ENCODE data around the gene EFNB3. TPM values are rescaled to one million over a fixed set of nuclear protein-coding genes. Genes with fewer than 3 reads are reported as not detected.

The EFNB3 gene
- total RNA-seq, 1 experiment from 2014 or later, result 2.5 TPM

- POLR2A ChIA-PET, result no interaction called here
- Histone ChIP-seq H3K4me3 (ENCODE audit: low read depth in 2 of 2, low read length in 2 of 2) (no peak overlapping the region), H3K27me3 (ENCODE audit: control insufficient read depth, insufficient read depth, low read length) (no peaks in the 10 kb centered on the region), H3K4me1 (ENCODE audit: control insufficient read depth, insufficient read depth, low read length) (peaks cover 5% of the 10 kb centered on the region), H3K27ac (ENCODE audit: low read length) (no peak overlapping the region), H3K36me3 (ENCODE audit: control insufficient read depth, insufficient read depth, low read length) (no peaks in the 10 kb centered on the region), H3K9me3 (ENCODE audit: control insufficient read depth, insufficient read depth, low read depth, low read length) (no peaks in the 10 kb centered on the region)
- CTCF ChIA-PET, result interaction anchor here (1.0 kb wide), 1 partner anchor 80 kb away, joined by 4 read pairs; no protein-coding TSS in a partner anchor
- intact Hi-C loops (cut with micrococcal nuclease; ENCODE audit: unreplicated experiment) (no loop called here), in situ Hi-C loops (cut with HindIII; ENCODE audit: low pct_unique_long_range_greater_than_20kb, low sequenced_read_pairs) (no loop called here)
- BruUV-seq (replicated peaks), result no TSS peak
- no peak for TF ChIP-seq SIN3A (IDR thresholded peaks at IDR 0.05; ENCODE audit: borderline replicate concordance, insufficient read depth, low read depth, low read length)
- TF ChIP-seq CTCF (IDR thresholded peaks at IDR 0.05), result no peak
- no peak for TF ChIP-seq REST (IDR thresholded peaks at IDR 0.05; ENCODE audit: insufficient read depth in 1 of 2, low read depth in 2 of 2, low read length in 1 of 2)
- TF ChIP-seq POLR2AphosphoS5 (IDR thresholded peaks at IDR 0.05; ENCODE audit: low read depth, low read length), result no peak
- TF ChIP-seq TCF7L2 (IDR thresholded peaks at IDR 0.05; ENCODE audit: low read depth, low read length), result no peak
- ATAC-seq (no peak), DNase-seq (ENCODE audit: low read depth, low spot score) (no peak)
These were observed 7.2 kb downstream of the EFNB3 start for GRCh38 chr17:7712111-7712771.

GRCh38 chr17:7713782-7714181 lies 8.8 kb downstream of the EFNB3 start:
- TF ChIP-seq REST (IDR thresholded peaks at IDR 0.05; ENCODE audit: insufficient read depth in 1 of 2, low read depth in 2 of 2, low read length in 1 of 2) (no peak), SIN3A (IDR thresholded peaks at IDR 0.05; ENCODE audit: borderline replicate concordance, insufficient read depth, low read depth, low read length) (no peak), POLR2AphosphoS5 (IDR thresholded peaks at IDR 0.05; ENCODE audit: low read depth, low read length) (no peak), CTCF (IDR thresholded peaks at IDR 0.05) (no peak), TCF7L2 (IDR thresholded peaks at IDR 0.05; ENCODE audit: low read depth, low read length) (no peak)
- in situ Hi-C loops (cut with HindIII; ENCODE audit: low pct_unique_long_range_greater_than_20kb, low sequenced_read_pairs) (no loop called here), intact Hi-C loops (cut with micrococcal nuclease; ENCODE audit: unreplicated experiment) (no loop called here)
- CTCF ChIA-PET, result interaction anchor here (0.6 kb wide), 2 partner anchors 40 to 306 kb away, joined by 5 to 10 read pairs; no protein-coding TSS in a partner anchor
- ATAC-seq (no peak), DNase-seq (ENCODE audit: low read depth, low spot score) (no peak)
- Histone ChIP-seq H3K27me3 (ENCODE audit: control insufficient read depth, insufficient read depth, low read length) (no peaks in the 10 kb centered on the region), H3K4me3 (ENCODE audit: low read depth in 2 of 2, low read length in 2 of 2) (no peak overlapping the region), H3K36me3 (ENCODE audit: control insufficient read depth, insufficient read depth, low read length) (no peaks in the 10 kb centered on the region), H3K27ac (ENCODE audit: low read length) (no peak overlapping the region), H3K4me1 (ENCODE audit: control insufficient read depth, insufficient read depth, low read length) (peaks cover 5% of the 10 kb centered on the region), H3K9me3 (ENCODE audit: control insufficient read depth, insufficient read depth, low read depth, low read length) (no peaks in the 10 kb centered on the region)
- BruUV-seq (replicated peaks), result no TSS peak
- POLR2A ChIA-PET, result interaction anchor here (0.8 to 1.0 kb wide), 2 partner anchors 20 to 27 kb away, joined by 3 read pairs; partner anchors contain the start of gene TP53

Measured in Panc1 (cell line).